PC-9 (cell line): ENCODE results near the gene RALGPS1. TPM values are rescaled to one million over a fixed set of nuclear protein-coding genes. Genes with fewer than 3 reads are reported as not detected.

Experiments used
- BruUV-seq: library from RNA; stranded (reverse); fragments of 400-500 nt; replicated peaks from 2 replicates; lab custom pipeline; 2021; lab: Mats Ljungman, UMichigan
- CTCF ChIA-PET: fragments of 300-600 bp; sonication (Branson Sonifier 250); formaldehyde crosslinking; loops from one replicate; lab custom pipeline; 2022; ENCODE audit warnings: antibody characterized with exemption; lab: Charles Lee
- POLR2A ChIA-PET: fragments of 300-600 bp; sonication (Branson Sonifier 250); formaldehyde crosslinking; loops from one replicate; lab custom pipeline; 2022; ENCODE audit warnings: antibody characterized with exemption; ENCODE audit not compliant: unreplicated experiment; lab: Charles Lee
- DNase-seq, 2 experiments: peaks; one replicate each; pipeline versions ENCODE4 v3.0.0 to v3.0.0-alpha.2; 2015 to 2022; ENCODE audit warnings: mixed read lengths in 1 of 2
- H2AFZ ChIP-seq: fragments of 200-600 bp; sonication (generic); 2 replicates; pipeline ENCODE4 v1.8.1; 2017; ENCODE audit warnings: antibody characterized with exemption
- H3F3A ChIP-seq: fragments of 200-600 bp; sonication (generic); 2 replicates; pipeline ENCODE4 v1.8.1; 2017; ENCODE audit warnings: antibody characterized with exemption, mild to moderate bottlenecking, low read depth; ENCODE audit not compliant: insufficient read depth
- H3K27ac ChIP-seq: fragments of 200-600 bp; sonication (generic); 2 replicates; pipeline ENCODE4 v1.6.1; 2016; ENCODE audit warnings: mixed run types
- H3K27me3 ChIP-seq: fragments of 200-600 bp; sonication (generic); 2 replicates; pipeline ENCODE4 v1.6.1; 2016; ENCODE audit warnings: low read depth, mixed run types; ENCODE audit not compliant: insufficient read depth
- H3K36me3 ChIP-seq: fragments of 200-600 bp; sonication (generic); 2 replicates; pipeline ENCODE4 v1.6.1; 2016; ENCODE audit warnings: low read depth, mixed run types
- H3K4me1 ChIP-seq: fragments of 200-600 bp; sonication (generic); replicated peaks from 2 replicates; pipeline ENCODE4 v1.6.1; 2016; ENCODE audit warnings: mixed run types; ENCODE audit not compliant: insufficient read depth
- H3K4me2 ChIP-seq: fragments of 200-600 bp; sonication (generic); 2 replicates; pipeline ENCODE4 v1.6.1; 2017; ENCODE audit warnings: mixed run types
- H3K4me3 ChIP-seq: fragments of 200-600 bp; sonication (generic); 2 replicates; pipeline ENCODE4 v1.6.1; 2016; ENCODE audit warnings: mixed run types
- H3K79me2 ChIP-seq: fragments of 200-600 bp; sonication (generic); 2 replicates; pipeline ENCODE4 v1.6.1; 2017; ENCODE audit warnings: low read depth, mixed run types
- H3K9me2 ChIP-seq: fragments of 200-600 bp; sonication (generic); 2 replicates; pipeline ENCODE4 v1.8.1; 2017; ENCODE audit warnings: mild to moderate bottlenecking; ENCODE audit not compliant: insufficient read depth
- H3K9me3 ChIP-seq: fragments of 200-600 bp; sonication (generic); 2 replicates; pipeline ENCODE4 v1.8.1; 2016; ENCODE audit warnings: low read depth; ENCODE audit not compliant: insufficient read depth
- H4K20me1 ChIP-seq: fragments of 200-600 bp; sonication (generic); 2 replicates; pipeline ENCODE4 v1.8.1; 2017; ENCODE audit not compliant: insufficient read depth
- CTCF ChIP-seq: fragments of 200-600 bp; sonication (generic); conservative IDR thresholded peaks from 2 replicates; pipeline ENCODE4 v1.6.1; 2017; ENCODE audit warnings: mixed run types, antibody characterized with exemption, mild to moderate bottlenecking, moderate library complexity
- EZH2 ChIP-seq: fragments of 200-600 bp; sonication (generic); IDR thresholded peaks from 2 replicates; pipeline ENCODE4 v1.8.0; 2017; ENCODE audit warnings: antibody characterized with exemption, low read depth
- intact Hi-C: fragments of 100-400 bp; cut with micrococcal nuclease; formaldehyde crosslinking; loops from one replicate; pipeline ENCODE4 v1.10.0; 2022; ENCODE audit not compliant: unreplicated experiment
- total RNA-seq: library from RNA; stranded (reverse); gene quantifications from 2 replicates; pipeline ENCODE4 v1.2.3, GENCODE V29; 2021

Gene RALGPS1
- total RNA-seq, 1 experiment from 2014 or later: 23.3 TPM

- Histone ChIP-seq H3K27me3 (no peaks in the 10 kb centered on the region), H3K79me2 (no peaks in the 10 kb centered on the region), H3K27ac (no peak overlapping the region), H3K9me3 (no peaks in the 10 kb centered on the region), H4K20me1 (no peaks in the 10 kb centered on the region), H3F3A (peaks cover 25% of the 10 kb centered on the region), H3K9me2 (no peaks in the 10 kb centered on the region), H3K4me1 (peaks cover 43% of the 10 kb centered on the region), H3K36me3 (no peaks in the 10 kb centered on the region), H3K4me2 (no peak overlapping the region), H2AFZ (no peak overlapping the region), H3K4me3 (no peak overlapping the region)
- no peak for TF ChIP-seq EZH2
- TF ChIP-seq CTCF: no peak
- DNase-seq: no peak
- ChIA-PET POLR2A (no interaction called here), CTCF (no interaction called here)
- BruUV-seq: no TSS peak
- intact Hi-C loops: loop anchor here (2.0 kb wide), 1 partner anchor 53 kb away; no protein-coding TSS in a partner anchor
Observed at GRCh38 chr9:127133739-127134167, 219.2 kb downstream of the RALGPS1 start.

GRCh38 chr9:127135056-127135745 lies 220.6 kb downstream of the RALGPS1 start:
- ChIA-PET CTCF (no interaction called here), POLR2A (no interaction called here)
- Histone ChIP-seq H3K4me3 (no peak overlapping the region), H3K9me3 (no peaks in the 10 kb centered on the region), H4K20me1 (no peaks in the 10 kb centered on the region), H3K79me2 (no peaks in the 10 kb centered on the region), H3K9me2 (no peaks in the 10 kb centered on the region), H3K4me2 (no peak overlapping the region), H3K36me3 (no peaks in the 10 kb centered on the region), H2AFZ (no peak overlapping the region), H3K27ac (no peak overlapping the region), H3K27me3 (no peaks in the 10 kb centered on the region), H3F3A (peaks cover 23% of the 10 kb centered on the region), H3K4me1 (peaks cover 28% of the 10 kb centered on the region)
- TF ChIP-seq EZH2 (no peak), CTCF (no peak)
- BruUV-seq: no TSS peak
- DNase-seq: no peak
- intact Hi-C loops: no loop called here

DNA sequence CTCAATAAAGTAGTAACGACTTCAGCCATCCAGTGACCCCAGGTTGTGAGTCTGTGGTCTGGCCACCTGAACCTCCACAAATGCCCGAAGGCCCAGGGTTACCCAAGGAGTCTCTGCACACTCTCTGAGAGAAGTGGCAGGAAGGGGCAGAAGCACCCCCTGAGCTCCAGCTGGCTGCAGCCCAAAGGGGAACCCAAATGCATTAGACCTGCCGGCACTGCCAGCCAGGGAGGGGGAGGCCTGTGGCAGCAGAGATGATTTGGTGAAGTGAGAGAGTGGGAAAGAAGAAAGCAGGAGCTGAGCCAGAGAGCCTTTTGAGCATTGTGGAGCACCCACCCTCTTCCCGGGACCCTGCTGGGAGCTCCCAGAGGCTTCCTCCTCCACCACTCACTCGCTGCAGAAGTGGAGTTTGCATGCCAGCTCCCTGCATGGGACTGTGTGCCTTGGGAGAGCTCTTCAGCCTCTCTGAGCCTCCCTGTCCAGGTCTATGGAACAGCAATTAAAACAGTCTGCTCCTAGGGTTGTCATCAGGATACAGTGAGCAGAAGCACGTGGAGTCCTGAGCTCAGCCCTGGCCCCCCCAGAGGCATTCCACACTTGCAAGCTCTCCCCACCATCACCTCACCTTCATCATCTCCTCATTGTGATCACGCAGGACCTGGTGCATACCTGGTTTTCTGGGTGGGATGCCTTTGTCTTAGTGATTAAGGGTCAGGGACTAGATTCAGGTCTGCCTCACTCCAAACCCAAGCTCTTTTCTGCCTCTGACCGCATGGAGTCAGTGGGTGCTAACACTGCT lies 221.7 kb downstream of the RALGPS1 start:
- H3K4me2 ChIP-seq: no peak overlapping the region
- peaks cover 17% of the 10 kb centered on the region for H3K4me1 ChIP-seq
- intact Hi-C loops: no loop called here
- no peaks in the 10 kb centered on the region for H3K9me2 ChIP-seq
- H3K27me3 ChIP-seq: no peaks in the 10 kb centered on the region
- no peak overlapping the region for H3K27ac ChIP-seq
- H3K79me2 ChIP-seq: no peaks in the 10 kb centered on the region
- POLR2A ChIA-PET: no interaction called here
- H3K9me3 ChIP-seq: no peaks in the 10 kb centered on the region
- peaks cover 12% of the 10 kb centered on the region for H3F3A ChIP-seq
- no peaks in the 10 kb centered on the region for H4K20me1 ChIP-seq
- no peak for DNase-seq
- TF ChIP-seq EZH2 (no peak), CTCF (no peak)
- CTCF ChIA-PET: interaction anchor here (0.9 kb wide), 1 partner anchor 91 kb away, joined by 4 read pairs; no protein-coding TSS in a partner anchor
- no TSS peak for BruUV-seq
- no peak overlapping the region for H3K4me3 ChIP-seq
- H3K36me3 ChIP-seq: no peaks in the 10 kb centered on the region
- no peak overlapping the region for H2AFZ ChIP-seq
